Keratinocyte (primary cell): Measurements from ENCODE around the gene RUSC1.

Experiments
- CTCF ChIP-seq, 3 experiments: IDR thresholded peaks in 1 of 3; conservative IDR thresholded peaks in 1 of 3; optimal IDR thresholded peaks in 1 of 3; 2 replicates in 2 of 3; 3 replicates in 1 of 3; pipeline versions ENCODE3 to v1.5.1; 2011; ENCODE audit warnings: low read length in 3 of 3, mild to moderate bottlenecking in 3 of 3, moderate library complexity in 2 of 3, control low read depth in 1 of 3, inconsistent platforms in 1 of 3; ENCODE audit not compliant: insufficient read depth in 2 of 3; ENCODE audit errors: extremely low read depth in 1 of 3
- EZH2 ChIP-seq: IDR thresholded peaks from one replicate; pipeline ENCODE4 v1.6.1; 2012; ENCODE audit warnings: inconsistent platforms, mild to moderate bottlenecking, low read length, moderate library complexity

GRCh38 chr1:155284476-155284875 lies 36.2 kb upstream of the RUSC1 start:
- TF ChIP-seq CTCF (optimal IDR thresholded peaks at IDR 0.05 in 1 of 3, IDR thresholded peaks at IDR 0.05 in 1 of 3, conservative IDR thresholded peaks at IDR 0.05 in 1 of 3; ENCODE audit: extremely low read depth in 1 of 3, insufficient read depth in 2 of 3, low read length in 3 of 3) (no peak), EZH2 (no peak)
